Pancreas (tissue), 10 donors: Measurements from ENCODE around the gene OR10G8. TPM values are rescaled to one million over a fixed set of nuclear protein-coding genes. Genes with fewer than 3 reads are reported as not detected.
"Not testable (repeated sequence)": the region's sequence is repeated elsewhere in the genome, so short reads cannot be mapped to it uniquely, and the experiment has no call there.

ENCODE experiments used
- ATAC-seq, 4 donors: fragments of 200-7000 bp; cut with Tn5 transposase; one replicate each; pipeline versions ENCODE4 v1.8.0 to v1.9.1; 2020; ENCODE audit warnings: mild to moderate bottlenecking in 4 of 4, moderate library complexity in 4 of 4
- DNase-seq, 6 donors: peaks; one replicate each; pipeline ENCODE4 v3.0.0-alpha.2; 2020
- FAIRE-seq: peaks from 2 replicates; lab custom pipeline; 2012; peaks lifted over from hg19 to GRCh38; lab: Jason Lieb, UNC
- H3K27ac ChIP-seq, 4 donors: fragments of 200-600 bp; sonication (generic); 1 replicate in 3 of 4; 2 replicates in 1 of 4; pipeline versions ENCODE4 v1.5.0 to v1.8.0; 2020
- H3K27me3 ChIP-seq, 4 donors: fragments of 200-600 bp; one replicate each; pipeline ENCODE4 v1.8.0; 2021
- H3K36me3 ChIP-seq, 3 donors: fragments of 200-600 bp; sonication (generic) in 1 of 3; one replicate each; pipeline versions ENCODE4 v1.5.0 to v1.8.0; 2020 to 2021
- H3K4me1 ChIP-seq, 3 donors: fragments of 200-600 bp; one replicate each; pipeline ENCODE4 v1.8.0; 2021
- H3K4me3 ChIP-seq, 4 donors: fragments of 200-600 bp; sonication (generic) in 2 of 4; one replicate each; pipeline versions ENCODE4 v1.5.0 to v1.8.0; 2020 to 2021
- H3K9me3 ChIP-seq, 4 donors: fragments of 200-600 bp; one replicate each; pipeline ENCODE4 v1.8.0; 2021
- WGBS, 2 donors: extraction: QIAGEN DNeasy Blood & Tissue Kit; methylation state at CpG; one replicate each; pipeline ENCODE4 v1.1.7; 2013; 5-methylcytosine and 5-hydroxymethylcytosine counted together
- intact Hi-C, 3 donors: fragments of 100-400 bp; cut with DNase I; formaldehyde crosslinking; loops; one replicate each; pipeline versions ENCODE4 v1.11.1 to v1.14.2; 2022
- polyA plus RNA-seq, 2 donors: library from polyadenylated mRNA; stranded (reverse); fragments of 200-250 nt; gene quantifications; one replicate each; pipeline ENCODE4 v1.2.3, GENCODE V29; 2013
- total RNA-seq, 6 donors: library from RNA; stranded (reverse); fragmentation: NEBNext Ultra II Directional in 4 of 6; extraction: Animal tissue kit (Norgen Biotek cat#: 25700) in 4 of 6; gene quantifications; one replicate each; pipeline versions ENCODE4 v1.2.1 to v1.2.4, GENCODE V29; 2021 to 2023
- TF ChIP-seq, protein P1 (sequence below), 4 donors: fragments of 200-600 bp; sonication (generic) in 3 of 4; IDR thresholded peaks; one replicate each; pipeline versions ENCODE4 v1.5.0 to v1.8.0; 2021; ENCODE audit warnings: antibody characterized with exemption in 4 of 4
- donor health status: healthy with polysubstance abuse.
- donor health status: DM: no; HTN: no; CAD: no; lungs with moderate emphysema.
- donor health status: DM: no; HTN: no; CAD: no.
- donor health status: control.
- donor health status: control.
- donor health status: Bipolar disorder and iron deficiency.
- donor health status: DM: yes; HTN: yes; CAD: no.
- donor health status: DM: no; HTN: no; CAD: no.
- donor health status: DM: no; HTN: no; CAD: no.
- donor health status: DM: yes; HTN: yes; CAD: no.

OR10G8 gene
- total RNA-seq, result under 1 TPM in 4 of 6 donors, not detected in 2; 0.18 to 0.51 (median 0.24) TPM
- polyA plus RNA-seq, result not detected

GRCh38 chr11:124026498-124026897 is at the start of gene OR10G8:
Gene OR10G8, plus strand, starts transcription at chr11:124026798. Its CDS starts 2,825 bp downstream, at chr11:124029623.
- Histone ChIP-seq H3K4me3 (no peak within 1 kb of the TSS), H3K27ac (no peak within 1 kb of the TSS), H3K27me3 (no peaks in the 10 kb centered on the region), H3K36me3 (no peaks in the 10 kb centered on the region), H3K9me3 (no peaks in the 10 kb centered on the region), H3K4me1 (no peaks in the 10 kb centered on the region)
- TF ChIP-seq, protein P1, sequence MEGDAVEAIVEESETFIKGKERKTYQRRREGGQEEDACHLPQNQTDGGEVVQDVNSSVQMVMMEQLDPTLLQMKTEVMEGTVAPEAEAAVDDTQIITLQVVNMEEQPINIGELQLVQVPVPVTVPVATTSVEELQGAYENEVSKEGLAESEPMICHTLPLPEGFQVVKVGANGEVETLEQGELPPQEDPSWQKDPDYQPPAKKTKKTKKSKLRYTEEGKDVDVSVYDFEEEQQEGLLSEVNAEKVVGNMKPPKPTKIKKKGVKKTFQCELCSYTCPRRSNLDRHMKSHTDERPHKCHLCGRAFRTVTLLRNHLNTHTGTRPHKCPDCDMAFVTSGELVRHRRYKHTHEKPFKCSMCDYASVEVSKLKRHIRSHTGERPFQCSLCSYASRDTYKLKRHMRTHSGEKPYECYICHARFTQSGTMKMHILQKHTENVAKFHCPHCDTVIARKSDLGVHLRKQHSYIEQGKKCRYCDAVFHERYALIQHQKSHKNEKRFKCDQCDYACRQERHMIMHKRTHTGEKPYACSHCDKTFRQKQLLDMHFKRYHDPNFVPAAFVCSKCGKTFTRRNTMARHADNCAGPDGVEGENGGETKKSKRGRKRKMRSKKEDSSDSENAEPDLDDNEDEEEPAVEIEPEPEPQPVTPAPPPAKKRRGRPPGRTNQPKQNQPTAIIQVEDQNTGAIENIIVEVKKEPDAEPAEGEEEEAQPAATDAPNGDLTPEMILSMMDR (IDR thresholded peaks at IDR 0.05), result no peak
- WGBS, 2 donors, result 85 to 93% methylated on average over 2 of the region's 2 CpGs
- DNase-seq (no peak), ATAC-seq (no peak), FAIRE-seq (peak; percentile 37)
- intact Hi-C loops, result no loop called here

DNA sequence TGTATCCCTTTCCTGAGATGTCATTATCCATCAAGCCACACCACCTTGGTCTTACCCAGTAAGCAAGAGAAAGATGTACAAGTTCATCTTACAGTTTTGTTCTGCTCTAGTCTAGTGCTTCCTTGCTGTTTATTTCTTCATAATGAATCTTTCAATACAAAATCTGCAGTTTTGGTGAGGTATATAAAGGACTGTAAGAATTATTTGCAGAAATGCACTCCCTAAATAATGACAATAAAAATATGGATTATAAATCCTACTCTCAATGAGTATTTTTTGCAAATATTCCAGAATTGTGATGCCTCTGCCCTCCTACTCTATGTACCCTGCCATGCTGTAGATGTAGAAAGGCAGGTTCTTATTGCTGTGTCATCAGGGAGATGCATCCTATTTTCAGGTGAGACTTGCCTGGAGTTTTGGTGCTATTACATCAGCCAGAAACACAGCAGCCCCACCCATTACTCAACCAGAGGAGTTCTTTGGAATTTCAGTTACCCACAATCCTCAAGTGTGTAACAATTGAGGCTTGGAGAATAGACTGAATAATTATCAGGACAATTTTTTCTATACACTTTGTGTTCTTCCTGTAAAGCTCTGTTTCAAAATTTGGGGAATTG is 48.8 kb upstream of the OR10G8 start, which contains the start of gene OR10S1:
TSS of gene OR10S1 (minus strand) at position 51 of the 617 bp plus-strand sequence. CDS start 117 bp downstream, outside the sequence.
- no peak within 1 kb of the TSS for H3K4me3 ChIP-seq
- H3K9me3 ChIP-seq, result no peaks in the 10 kb centered on the region
- no peak for DNase-seq
- ATAC-seq, result no peak
- intact Hi-C loops, result no loop called here
- no peaks in the 10 kb centered on the region for H3K27me3 ChIP-seq
- H3K4me1 ChIP-seq, result no peaks in the 10 kb centered on the region
- no peaks in the 10 kb centered on the region for H3K36me3 ChIP-seq
- no peak within 1 kb of the TSS for H3K27ac ChIP-seq
- TF ChIP-seq, protein P1 (IDR thresholded peaks at IDR 0.05), result no peak
- FAIRE-seq, result no peak

- 87 to 98% methylated on average over 5 of the region's 5 CpGs for WGBS, 2 donors
- ATAC-seq, result no peak
- intact Hi-C loops, result no loop called here
- FAIRE-seq, result no peak
- Histone ChIP-seq H3K4me1 (no peaks in the 10 kb centered on the region), H3K27me3 (no peaks in the 10 kb centered on the region), H3K27ac (no peak overlapping the region), H3K4me3 (no peak overlapping the region), H3K36me3 (no peaks in the 10 kb centered on the region), H3K9me3 (no peaks in the 10 kb centered on the region)
- TF ChIP-seq, protein P1 (IDR thresholded peaks at IDR 0.05), result no peak
- peak in 2 of 6 donors; percentile 48 to 52 for DNase-seq
Measured at GRCh38 chr11:123979311-123979710, 47.3 kb upstream of the OR10G8 start.

DNA sequence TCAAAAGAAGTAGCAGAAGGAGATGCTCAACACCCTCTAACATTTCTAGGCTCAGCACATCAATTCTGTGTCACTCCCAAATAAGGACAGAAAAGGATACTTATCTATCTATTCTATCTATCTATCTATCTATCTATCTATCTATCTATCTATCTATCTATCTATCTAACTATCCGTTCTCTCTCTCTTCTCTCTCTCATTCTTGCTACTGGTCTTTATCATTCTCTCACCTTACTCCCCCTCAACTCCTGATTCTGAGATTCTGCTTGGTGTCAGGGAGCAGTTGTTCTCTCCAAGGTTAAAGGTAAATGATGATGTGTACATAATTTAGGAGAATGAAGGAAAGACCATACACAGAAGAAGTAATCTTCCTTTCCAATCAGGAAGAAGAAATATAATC is 31.5 kb upstream of the OR10G8 start, which contains the start of gene OR10G6:
TSS of gene OR10G6 (minus strand) at position 43 of the 400 bp plus-strand sequence. CDS start at position 43, 0 bp downstream.
- H3K4me3 ChIP-seq, result no peak within 1 kb of the TSS
- no peaks in the 10 kb centered on the region for H3K9me3 ChIP-seq
- FAIRE-seq (no peak), DNase-seq (no peak), ATAC-seq (no peak)
- no peaks in the 10 kb centered on the region for H3K4me1 ChIP-seq
- H3K27ac ChIP-seq, result no peak within 1 kb of the TSS
- H3K36me3 ChIP-seq, result no peaks in the 10 kb centered on the region
- 75% methylated on average over 1 of the region's 1 CpG for WGBS, 2 donors
- intact Hi-C loops, result no loop called here
- TF ChIP-seq, protein P1 (IDR thresholded peaks at IDR 0.05), result no peak
- no peaks in the 10 kb centered on the region for H3K27me3 ChIP-seq

- Histone ChIP-seq H3K36me3 (no peaks in the 10 kb centered on the region), H3K4me1 (no peaks in the 10 kb centered on the region), H3K27me3 (no peaks in the 10 kb centered on the region), H3K27ac (no peak within 1 kb of the TSS), H3K9me3 (no peaks in the 10 kb centered on the region), H3K4me3 (no peak within 1 kb of the TSS)
- ATAC-seq, result no peak
- 88 to 94% methylated on average over 2 of the region's 2 CpGs for WGBS, 2 donors
- intact Hi-C loops, result no loop called here
- no peak for FAIRE-seq
- TF ChIP-seq, protein P1 (IDR thresholded peaks at IDR 0.05), result no peak
- no peak for DNase-seq
Measured at GRCh38 chr11:124012697-124013096, 13.9 kb upstream of the OR10G8 start, which contains the start of gene OR10G4. Gene OR10G4, plus strand, starts transcription at chr11:124012997. Its CDS starts 2,578 bp downstream, at chr11:124015575.

- H3K4me3 ChIP-seq, H3K36me3 ChIP-seq, H3K27ac ChIP-seq, H3K9me3 ChIP-seq, H3K27me3 ChIP-seq, ATAC-seq, H3K4me1 ChIP-seq, FAIRE-seq, intact Hi-C loops: not testable (repeated sequence)
- peak in 1 of 6 donors; percentile 11 for DNase-seq
- 93 to 97% methylated on average over 5 to 7 of the region's 9 CpGs for WGBS, 2 donors
Measured at GRCh38 chr11:124015837-124016236, 10.8 kb upstream of the OR10G8 start.
